Stomach (tissue), 4 donors: ENCODE results near the gene CCDC136.

Source experiments
- EP300 ChIP-seq: sonication (generic); formaldehyde crosslinking; IDR thresholded peaks from one replicate; pipeline ENCODE4 v1.6.1; 2017; ENCODE audit warnings: antibody characterized with exemption
- POLR2A ChIP-seq, 4 donors: fragments of 450-650 bp; IDR thresholded peaks; one replicate each; pipeline ENCODE4 v1.6.1; 2016; ENCODE audit warnings: antibody characterized with exemption in 4 of 4, control low read depth in 2 of 4, mild to moderate bottlenecking in 1 of 4, moderate library complexity in 1 of 4
- POLR2AphosphoS5 ChIP-seq, 3 donors: sonication (generic); formaldehyde crosslinking; IDR thresholded peaks; one replicate each; pipeline ENCODE4 v1.6.1; 2016; ENCODE audit warnings: antibody characterized with exemption in 3 of 3
- TF ChIP-seq, protein P1 (sequence below), 7 experiments: fragments of 450-650 bp in 4 of 7; fragments of 200-600 bp in 3 of 7; sonication (generic) in 3 of 7; IDR thresholded peaks; one replicate each; pipeline ENCODE4 v1.5.1; 2016 to 2019; ENCODE audit warnings: antibody characterized with exemption in 7 of 7, control low read depth in 2 of 7, mild to moderate bottlenecking in 1 of 7

GRCh38 chr7:128810997-128811396, 19.2 kb downstream of the CCDC136 start:
- TF ChIP-seq, protein P1, sequence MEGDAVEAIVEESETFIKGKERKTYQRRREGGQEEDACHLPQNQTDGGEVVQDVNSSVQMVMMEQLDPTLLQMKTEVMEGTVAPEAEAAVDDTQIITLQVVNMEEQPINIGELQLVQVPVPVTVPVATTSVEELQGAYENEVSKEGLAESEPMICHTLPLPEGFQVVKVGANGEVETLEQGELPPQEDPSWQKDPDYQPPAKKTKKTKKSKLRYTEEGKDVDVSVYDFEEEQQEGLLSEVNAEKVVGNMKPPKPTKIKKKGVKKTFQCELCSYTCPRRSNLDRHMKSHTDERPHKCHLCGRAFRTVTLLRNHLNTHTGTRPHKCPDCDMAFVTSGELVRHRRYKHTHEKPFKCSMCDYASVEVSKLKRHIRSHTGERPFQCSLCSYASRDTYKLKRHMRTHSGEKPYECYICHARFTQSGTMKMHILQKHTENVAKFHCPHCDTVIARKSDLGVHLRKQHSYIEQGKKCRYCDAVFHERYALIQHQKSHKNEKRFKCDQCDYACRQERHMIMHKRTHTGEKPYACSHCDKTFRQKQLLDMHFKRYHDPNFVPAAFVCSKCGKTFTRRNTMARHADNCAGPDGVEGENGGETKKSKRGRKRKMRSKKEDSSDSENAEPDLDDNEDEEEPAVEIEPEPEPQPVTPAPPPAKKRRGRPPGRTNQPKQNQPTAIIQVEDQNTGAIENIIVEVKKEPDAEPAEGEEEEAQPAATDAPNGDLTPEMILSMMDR (IDR thresholded peaks at IDR 0.05): no peak
- no peak for TF ChIP-seq POLR2A (IDR thresholded peaks at IDR 0.05)
- no peak for TF ChIP-seq POLR2AphosphoS5 (IDR thresholded peaks at IDR 0.05)
- TF ChIP-seq EP300: no peak
